GM21528 (cell line): Measurements from ENCODE around the gene CACNA1E.

ENCODE experiments used
- ATAC-seq: cut with Tn5 transposase; IDR thresholded peaks from one replicate; pipeline ENCODE4 v1.9.1; 2021; ENCODE audit warnings: mild to moderate bottlenecking, moderate library complexity; ENCODE audit not compliant: unreplicated experiment, low FRiP score

CACNA1E gene

DNA sequence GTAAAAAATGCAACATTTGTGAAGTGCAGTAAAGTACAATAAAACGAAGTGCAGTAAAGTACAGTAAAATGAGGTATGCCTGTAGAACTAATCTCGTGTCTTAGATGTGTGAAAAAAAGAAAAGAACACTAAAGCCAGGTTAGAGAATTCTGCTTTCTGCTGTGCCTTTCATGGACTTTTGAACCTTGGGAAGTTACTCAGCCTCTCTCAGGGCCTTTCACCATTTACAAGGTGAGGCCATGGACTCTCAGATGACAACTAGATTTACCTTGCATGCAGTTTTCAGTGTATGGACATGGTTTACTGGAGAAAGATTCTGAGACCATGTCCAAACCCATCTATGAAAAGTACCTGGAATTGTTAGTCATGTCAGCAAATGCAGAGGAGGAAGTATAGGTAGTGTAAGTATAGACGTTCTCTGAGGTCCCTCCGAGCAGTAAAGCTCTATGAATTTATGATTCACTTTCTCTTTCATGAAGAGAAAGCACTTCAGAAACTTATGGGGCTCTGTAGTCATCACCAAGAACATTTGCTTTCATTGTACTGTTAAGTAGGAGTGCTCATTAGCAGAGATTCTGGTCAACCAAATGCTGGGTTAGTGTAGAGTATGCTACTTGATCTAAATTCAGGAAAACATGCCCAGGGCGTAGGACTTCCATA lies 143.1 kb downstream of the CACNA1E start:
- no peak for ATAC-seq

DNA sequence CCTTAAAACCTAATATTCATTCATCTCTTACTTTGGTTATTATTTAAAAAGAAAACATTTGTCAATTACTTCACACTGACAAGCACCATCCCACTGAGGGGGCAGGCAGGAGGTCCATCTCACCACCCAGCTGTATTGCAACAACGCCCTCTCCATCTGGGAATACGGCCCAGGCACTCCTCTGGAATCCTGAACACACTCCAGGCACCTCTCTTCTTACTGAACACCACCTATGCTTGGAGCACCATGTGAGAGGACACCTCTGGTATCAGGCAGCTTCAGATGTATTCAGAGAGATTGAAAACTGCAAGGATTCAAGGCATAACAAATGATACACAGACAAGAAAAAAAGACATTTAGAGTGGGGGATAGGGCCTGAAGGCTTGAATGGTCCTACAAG lies 147.1 kb downstream of the CACNA1E start:
- no peak for ATAC-seq

DNA sequence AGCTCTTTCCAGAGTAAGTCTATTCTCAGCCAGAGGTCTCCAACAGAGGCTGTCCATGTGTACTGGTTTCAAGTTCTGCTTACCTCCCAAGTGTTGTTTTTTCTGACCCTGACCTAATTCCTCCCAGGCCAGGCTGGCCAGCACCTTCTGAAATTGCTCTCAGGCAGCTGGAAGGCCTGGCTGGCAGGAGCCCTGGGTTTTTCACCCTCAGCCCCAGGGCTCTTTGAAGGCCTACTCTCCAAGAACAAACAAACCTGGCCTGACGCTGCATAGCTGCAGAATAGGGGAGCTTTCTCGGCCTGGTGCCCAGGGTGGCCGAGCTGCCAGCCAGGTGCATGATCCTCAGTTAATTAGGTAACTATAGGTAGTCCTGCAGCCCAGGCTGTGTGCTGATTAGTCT lies 147.5 kb downstream of the CACNA1E start:
- ATAC-seq: no peak

DNA sequence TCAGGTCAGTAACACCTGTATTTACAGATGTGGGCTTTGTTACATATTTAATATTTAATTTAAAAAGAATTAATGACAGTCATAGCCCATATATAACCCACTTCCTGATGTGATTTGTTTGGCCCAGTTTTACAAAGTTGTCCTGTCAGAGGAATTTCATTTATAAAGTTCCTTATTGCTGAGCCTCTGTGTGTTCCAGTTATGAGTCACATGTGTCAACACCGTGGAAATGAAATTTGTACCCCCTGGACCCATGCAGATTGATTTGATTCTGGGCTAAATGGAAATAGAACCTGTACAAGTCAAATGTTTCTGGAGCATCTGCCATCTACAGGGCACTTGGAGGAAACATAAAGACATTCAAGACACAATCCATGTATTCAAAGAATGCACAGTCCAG lies 149.2 kb downstream of the CACNA1E start:
- ATAC-seq: no peak

DNA sequence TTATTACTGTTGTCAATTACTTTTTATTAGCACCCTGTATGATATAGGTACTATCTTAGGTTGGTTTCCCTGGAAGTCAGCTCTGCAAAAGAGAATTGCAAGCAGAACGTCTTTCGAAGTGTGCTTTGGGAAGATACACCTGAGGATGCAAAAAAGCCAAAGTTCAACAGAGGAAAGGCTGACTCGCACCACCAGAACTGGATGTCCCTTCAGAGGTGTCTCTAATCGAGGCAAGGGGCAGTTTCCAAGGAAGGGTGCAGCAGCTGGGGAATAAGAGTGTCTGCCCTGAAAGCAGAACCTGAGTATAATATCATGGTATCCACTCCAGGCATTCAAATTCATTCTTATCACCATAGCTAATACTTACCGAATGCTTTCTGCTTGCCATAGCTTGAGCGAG lies 149.6 kb downstream of the CACNA1E start:
- no peak for ATAC-seq

DNA sequence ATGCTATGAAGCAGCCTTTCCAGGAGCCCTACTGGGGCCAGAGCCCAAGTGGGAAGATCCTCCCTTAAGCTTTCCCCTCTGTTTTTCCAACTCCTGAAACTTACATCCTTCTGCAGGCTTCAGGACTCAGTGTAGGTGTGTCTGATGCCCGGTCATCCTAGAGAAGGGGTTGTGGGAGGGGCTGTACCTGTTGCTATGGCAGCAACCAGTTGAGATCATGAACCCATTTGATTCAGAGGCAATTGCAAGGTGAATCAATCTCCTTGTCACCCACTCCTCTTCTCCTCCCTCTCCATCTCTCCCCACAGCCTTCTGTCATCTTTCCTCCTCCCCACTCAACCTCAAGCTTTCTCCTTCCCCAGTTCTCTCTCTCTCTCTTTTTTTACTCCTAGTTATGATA lies 151.8 kb downstream of the CACNA1E start:
- ATAC-seq: no peak

DNA sequence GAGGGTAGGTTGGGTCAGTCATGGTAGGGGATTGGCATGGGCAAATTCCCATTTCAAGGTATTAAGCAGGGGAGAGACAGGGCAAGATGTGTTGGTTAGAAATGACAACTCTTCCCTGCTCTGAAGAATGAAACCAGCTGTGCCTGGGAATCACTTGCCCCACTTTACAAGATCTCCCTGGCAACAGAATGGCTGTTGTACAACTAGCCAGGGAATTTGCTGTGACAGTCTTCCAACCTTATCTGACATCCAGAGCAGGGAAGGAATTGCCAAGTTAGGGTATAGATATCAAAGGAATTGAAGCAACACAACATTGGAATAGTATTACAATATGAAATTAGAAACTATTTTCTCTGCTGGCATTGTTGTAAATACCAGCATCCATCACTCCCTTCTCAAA lies 154.7 kb downstream of the CACNA1E start:
- no peak for ATAC-seq

DNA sequence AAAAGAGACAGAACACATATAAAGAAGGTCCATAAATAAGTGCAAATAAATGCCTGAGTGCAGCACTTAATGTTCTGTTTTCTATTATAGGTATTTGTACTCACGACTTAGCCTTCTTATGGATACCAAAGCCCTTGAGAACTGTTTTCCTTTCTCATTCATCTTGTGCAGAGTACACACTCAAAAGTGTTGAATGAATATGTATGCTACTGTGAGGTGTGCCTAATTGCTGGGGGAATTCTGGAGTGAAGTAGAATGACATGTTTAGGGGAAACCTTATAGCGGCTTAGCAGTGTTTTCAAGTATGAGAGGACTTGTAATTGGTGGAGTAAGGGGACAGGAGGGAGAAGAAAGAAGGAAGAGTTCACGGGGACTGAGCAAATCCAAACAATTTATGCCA lies 157.6 kb downstream of the CACNA1E start:
- no peak for ATAC-seq

DNA sequence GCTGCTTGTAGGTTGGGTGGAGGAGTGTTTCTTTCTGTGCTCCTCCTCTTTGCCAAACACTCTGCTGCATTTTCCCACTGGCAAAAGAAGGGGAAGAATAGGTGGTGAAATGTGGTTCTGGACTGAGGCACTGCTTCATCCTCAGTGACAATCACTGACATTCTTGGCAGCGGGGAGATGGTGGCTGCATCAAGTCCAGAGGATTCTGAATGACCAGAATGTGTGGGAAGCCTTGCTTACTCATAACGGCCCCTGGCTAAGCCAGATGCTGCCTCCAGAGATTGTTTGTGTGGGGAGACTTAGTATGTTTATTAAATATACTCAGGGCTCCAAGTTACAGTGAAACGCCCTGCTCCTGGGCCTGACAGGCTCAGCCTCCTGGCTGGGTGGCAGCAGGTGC lies 160.3 kb downstream of the CACNA1E start:
- no peak for ATAC-seq

DNA sequence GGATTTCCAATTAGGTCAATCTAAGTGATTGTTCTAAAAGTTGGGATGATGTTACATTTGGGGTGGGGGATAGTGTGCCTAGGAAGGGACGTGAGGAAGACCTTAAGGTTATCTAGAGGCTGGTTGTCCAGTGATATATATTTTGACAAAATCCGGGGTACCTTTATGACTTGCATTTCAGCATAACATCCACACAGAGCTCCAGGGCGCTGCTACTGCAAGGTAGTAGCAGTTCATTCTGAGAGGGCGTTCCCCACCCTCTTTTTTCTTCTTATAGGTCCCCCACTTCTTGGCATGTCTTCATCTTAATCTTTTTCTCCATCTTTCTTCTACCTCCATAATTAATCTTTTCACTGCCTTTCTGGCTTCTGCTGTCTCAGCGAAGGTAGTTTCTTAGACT lies 161.9 kb downstream of the CACNA1E start:
- no peak for ATAC-seq

DNA sequence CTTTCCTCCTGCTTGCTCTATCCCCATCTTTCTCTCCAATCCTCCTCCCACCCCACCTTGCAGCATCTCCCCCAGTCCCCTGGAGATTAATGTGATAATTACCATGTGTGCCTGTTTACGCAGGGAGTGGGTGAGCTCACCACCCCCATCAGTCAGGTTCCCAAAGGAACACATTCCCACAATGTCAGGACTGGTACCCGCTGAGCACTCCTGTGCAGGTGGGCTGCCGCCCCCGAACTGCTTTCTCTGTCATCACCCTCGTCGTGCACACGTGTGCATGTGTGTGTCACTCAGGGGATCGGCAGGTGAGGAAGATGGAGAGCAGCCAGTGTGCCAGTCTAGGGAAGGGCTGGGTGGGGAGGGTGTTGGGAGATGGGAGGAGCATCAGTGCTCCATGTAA lies 163.4 kb downstream of the CACNA1E start:
- ATAC-seq: no peak

DNA sequence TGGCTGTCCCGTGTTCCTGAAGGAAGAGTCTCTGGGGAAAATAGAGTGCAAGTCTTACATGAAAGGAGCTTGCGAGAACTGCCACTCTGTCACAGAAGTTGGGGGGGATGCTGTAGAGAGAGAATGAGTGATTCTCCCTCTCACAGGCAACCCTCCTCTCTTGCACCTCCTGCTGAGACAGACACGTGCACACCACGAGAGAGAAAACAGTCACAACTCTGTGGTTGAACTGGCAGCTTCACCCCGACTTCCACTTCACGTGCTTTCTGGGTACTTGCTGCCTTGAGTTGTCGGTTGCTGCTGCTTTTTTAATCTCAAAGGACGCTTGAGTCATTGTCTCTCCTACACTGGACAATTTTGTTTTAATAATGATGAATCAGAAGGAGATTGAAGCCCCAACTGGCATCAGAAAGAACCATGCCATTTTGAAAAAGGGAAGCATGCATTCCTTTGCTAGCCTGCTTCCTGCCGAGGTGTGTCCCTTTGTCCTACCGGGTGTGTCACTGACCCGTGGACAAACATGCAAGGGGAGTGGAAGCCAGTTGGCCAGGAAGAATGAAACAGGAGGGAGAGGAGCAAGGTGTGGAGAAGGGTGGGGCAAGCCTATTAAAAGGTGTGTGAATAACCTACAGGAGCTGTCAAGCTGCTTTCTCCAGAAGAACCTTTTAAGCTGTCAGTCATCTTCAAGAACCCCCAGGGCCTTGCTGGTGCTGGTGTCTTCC lies 164.2 kb downstream of the CACNA1E start:
- no peak for ATAC-seq

DNA sequence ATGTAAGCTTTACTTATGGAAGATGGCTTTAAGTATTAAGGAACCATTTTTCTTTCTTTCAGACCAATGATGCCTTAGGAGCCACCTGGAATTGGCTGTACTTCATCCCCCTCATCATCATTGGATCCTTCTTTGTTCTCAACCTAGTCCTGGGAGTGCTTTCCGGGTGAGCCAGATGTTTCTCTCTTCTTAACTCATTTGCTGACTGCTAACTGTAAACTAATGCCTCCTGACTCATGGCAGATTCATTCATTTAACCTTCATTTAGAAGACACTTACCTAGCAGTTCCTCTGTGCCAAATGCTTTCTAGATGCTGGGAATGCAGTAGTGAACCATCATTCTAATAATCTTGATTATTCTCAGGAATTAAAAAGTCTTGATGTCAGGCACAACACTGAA lies 168.0 kb downstream of the CACNA1E start:
- ATAC-seq: no peak

DNA sequence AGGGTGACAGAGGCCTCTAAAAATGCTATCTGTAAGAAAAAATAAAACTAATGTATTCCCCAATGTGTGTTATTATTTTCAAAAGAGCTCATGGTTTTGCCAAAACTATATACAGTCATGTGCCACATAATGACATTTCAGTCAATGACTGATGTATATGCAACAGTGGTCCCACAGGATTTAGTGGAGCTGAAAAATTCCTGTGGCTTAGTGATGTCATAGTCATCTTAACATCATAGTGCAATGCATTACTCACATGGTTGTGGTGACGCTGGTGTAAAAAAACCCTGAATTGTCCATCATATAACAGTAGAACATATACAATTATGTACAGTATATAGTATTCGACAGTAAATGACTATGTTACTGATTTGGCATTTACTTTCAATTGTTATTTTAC lies 172.4 kb downstream of the CACNA1E start:
- no peak for ATAC-seq

DNA sequence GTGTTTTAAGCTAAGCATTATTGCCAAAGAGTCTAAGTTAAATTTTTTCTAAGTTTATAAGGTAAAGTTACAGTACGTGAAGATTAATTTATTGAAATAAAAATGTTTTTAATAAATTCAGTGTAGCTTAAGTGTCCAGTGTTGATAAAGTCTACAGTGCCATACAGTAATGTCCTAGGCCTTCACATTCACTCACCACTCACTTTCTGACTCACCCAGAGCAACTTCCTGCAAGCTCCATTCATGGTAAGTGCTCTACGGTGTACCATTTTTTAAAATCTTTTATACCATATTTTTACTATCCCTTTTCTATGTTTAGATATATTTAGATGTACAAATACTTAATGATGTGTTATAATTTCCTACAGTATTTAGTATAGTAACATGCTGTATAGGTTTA lies 173.2 kb downstream of the CACNA1E start:
- ATAC-seq: no peak

DNA sequence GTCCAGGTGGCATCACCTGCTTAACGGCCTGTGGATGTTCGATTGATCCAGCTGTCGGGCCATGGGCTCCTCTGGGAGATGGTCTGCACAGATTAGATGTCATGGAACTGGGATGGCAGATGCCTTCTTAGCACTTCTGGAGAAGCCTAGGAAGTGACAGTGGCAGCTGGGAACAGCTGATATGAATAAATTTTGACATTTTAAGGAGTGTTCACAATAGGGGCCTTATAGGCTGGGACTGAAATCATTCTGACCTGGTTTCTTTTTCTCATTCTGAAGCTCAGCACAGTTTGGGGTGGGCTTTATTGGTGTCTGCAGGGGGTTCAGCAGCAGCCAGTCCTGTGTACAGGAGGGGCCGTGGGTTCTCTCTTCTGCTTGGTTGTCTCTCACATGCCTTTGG lies 175.3 kb downstream of the CACNA1E start:
- no peak for ATAC-seq

DNA sequence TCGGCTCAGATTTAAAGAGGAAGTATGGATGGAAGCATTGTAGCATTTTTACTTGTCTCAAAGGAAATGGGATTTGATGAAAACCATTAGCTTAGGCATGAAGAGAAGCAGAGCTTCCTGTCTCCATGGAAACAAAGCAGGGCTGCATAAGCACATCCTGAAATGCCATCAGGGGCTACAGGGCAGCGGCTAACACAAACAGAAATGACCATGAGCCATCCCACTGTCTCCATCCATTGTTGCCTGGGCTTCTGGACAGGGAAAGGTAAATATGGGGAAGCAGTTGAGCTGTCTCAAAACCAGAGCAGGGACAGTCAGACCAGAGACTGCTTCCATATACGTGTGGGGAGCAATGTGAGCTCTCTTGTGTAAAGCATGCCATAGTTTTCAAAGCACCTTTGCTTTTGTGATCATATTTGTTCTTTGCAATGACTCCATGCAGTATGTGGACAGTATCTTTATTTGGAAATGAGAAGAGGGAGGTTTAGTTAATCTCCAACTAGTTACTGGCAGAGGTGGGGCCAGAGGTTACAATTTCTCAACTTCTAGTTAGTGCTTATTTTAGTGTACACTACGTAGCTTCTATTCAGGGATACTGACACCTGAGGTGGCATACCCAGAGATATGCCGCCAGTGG lies 176.1 kb downstream of the CACNA1E start:
- no peak for ATAC-seq

DNA sequence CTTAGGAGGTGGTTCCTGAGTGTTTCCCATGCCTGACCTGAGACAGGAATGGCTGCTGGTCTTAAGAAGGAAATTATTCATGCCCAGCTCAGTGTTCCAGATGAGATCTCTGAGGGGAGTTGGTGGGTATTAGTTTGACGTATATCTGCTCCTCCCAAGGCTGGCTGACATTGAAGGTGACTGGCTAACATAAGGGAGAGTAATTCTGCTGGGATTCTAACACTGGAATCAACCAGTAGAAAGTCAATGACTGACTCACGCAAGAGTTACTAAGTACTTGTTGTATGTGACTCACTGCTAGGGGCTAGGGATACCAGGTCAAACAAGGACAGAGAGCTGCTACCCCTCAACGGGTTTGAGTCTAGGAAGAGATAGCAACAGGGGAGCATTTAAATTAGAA lies 177.3 kb downstream of the CACNA1E start:
- ATAC-seq: no peak

DNA sequence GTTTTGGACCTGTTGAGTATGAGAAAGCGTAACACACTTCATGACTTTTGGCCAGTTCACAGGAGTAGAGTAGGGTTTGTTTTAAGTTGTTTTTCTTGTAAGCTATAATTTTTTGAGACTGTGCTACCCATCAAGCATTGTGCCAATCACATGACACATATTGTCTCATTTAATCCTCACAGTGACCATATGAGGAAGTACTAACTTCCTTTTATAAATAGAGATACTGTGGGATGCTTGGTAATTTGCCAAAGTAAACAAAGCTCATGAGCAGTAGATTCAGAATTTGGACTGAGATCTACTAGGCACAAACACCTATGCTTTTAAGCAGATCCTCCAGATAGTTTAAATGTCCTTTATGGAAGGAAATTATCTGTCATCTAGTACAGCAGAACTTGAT lies 178.3 kb downstream of the CACNA1E start:
- ATAC-seq: no peak

DNA sequence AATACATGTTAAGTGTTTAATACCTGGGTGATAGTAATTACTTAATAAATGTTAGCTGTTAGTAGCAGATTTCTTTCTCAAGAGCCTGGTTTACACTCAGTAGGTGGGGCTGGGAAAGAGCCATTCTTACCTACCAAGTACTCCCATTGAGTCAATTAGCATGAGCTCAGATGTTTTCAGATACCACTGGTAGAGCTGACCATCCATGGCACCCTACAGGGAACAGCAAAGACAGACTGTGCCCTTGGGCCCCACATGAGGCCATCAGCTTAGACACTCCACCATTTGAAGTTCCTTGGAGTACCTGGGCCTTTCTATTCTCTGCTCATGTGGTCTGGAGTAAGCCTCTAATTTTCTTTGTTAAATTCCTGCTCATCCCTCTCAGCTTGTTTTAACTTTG lies 179.3 kb downstream of the CACNA1E start:
- ATAC-seq: no peak

DNA sequence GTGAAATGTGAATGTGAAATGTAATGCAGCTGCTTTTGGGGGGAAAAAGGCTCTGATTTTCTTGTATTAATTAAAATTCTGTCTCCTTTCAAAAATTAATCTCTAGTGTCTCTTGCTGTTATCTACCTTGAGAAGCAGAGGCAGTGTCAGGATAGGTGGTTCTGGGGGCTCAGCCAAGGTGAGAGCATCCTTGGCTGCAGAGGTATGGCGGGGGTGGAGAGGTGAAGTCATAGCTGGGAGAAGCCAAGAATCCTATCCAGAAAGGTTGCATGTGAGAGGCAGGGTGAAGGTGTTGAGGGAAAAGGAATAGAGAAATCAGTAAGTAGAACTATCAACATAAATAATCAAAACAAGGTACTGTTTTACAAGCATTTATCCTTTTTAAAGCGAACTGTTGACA lies 181.2 kb downstream of the CACNA1E start:
- ATAC-seq: no peak

DNA sequence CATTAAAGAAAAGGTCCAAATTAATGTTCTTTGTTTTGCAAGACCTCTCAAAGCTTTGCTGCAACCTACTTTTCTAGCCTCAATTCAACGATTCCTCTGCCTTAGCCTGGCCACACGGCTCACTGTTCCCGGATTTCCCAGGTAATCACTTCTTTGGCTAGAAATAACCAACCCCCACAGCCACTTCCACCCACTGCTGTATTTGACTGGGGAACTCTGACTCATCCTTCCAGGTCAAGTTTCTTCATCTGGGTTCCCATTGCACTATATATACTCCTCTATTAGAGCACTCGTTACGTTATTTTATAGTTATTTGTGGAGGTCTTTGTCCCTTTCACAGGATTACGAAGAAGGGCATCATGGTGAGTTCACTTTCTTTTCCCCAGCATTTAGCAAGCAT lies 185.9 kb downstream of the CACNA1E start:
- ATAC-seq: no peak
